ENCODE measurements around the gene CRELD2. TPM values are rescaled to one million over a fixed set of nuclear protein-coding genes. Genes with fewer than 3 reads are reported as not detected.

CRELD2 gene
- total RNA-seq, 1 donor from 2014 or later: 24.9 TPM

GRCh38 chr22:49968831-49969661 lies 50.6 kb downstream of the CRELD2 start:
- Mint-ChIP-seq H3K27ac (ENCODE audit: unreplicated experiment) (no peak overlapping the region), H3K4me1 (ENCODE audit: low read depth, unreplicated experiment) (peaks cover 8% of the 10 kb centered on the region), H3K9me3 (ENCODE audit: unreplicated experiment) (peaks cover 4% of the 10 kb centered on the region), H3K36me3 (ENCODE audit: unreplicated experiment) (no peaks in the 10 kb centered on the region), H3K27me3 (ENCODE audit: unreplicated experiment) (peaks cover 14% of the 10 kb centered on the region), H3K4me3 (ENCODE audit: unreplicated experiment) (no peak overlapping the region)
- no peak for TF ChIP-seq CTCF (IDR thresholded peaks at IDR 0.05; ENCODE audit: partially characterized antibody, unreplicated experiment)
- DNase-seq: peak; percentile 14

DNA sequence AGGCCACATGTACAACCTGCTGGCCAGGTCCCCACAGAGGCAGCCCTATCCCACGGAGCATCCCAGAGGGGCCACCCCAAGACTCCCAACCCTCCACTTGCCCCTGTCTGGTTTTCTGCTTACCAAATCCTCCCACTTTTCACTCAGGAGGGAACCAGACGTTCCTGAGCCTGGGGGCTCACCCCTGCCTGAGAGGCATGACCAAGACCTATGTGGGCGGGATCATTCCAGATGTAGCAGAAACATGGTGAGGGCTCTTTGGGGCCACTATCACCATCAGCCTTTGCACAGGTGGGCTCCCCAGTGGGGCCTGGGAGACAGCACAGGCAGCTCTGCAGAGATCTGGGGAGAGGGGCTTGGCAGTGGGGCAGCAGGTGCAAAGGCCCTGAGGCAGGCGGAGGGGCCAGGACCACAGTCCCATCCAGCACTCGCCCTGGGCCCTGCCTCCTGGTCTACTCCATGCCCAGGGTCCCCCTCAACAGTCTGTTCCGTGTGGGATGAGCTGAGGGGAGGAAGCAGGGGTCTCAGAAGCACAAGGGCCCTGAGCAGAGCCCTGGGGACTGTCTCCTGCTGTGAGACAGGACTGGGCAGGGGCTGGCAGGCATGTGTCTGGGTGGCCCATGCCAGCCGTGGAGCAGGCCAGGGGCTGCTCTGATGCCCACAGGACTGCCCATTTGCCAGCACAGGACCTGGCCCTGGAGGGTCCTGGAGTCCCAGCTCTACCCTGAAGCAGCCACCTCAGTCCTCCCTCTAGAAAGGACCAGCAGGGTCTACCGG lies 51.5 kb downstream of the CRELD2 start:
- H3K9me3 Mint-ChIP-seq (ENCODE audit: unreplicated experiment): peaks cover 4% of the 10 kb centered on the region
- no peak for TF ChIP-seq CTCF (IDR thresholded peaks at IDR 0.05; ENCODE audit: partially characterized antibody, unreplicated experiment)
- H3K27ac Mint-ChIP-seq (ENCODE audit: unreplicated experiment): no peak overlapping the region
- H3K4me3 Mint-ChIP-seq (ENCODE audit: unreplicated experiment): peak overlapping the region; percentile 61
- H3K4me1 Mint-ChIP-seq (ENCODE audit: low read depth, unreplicated experiment): peaks cover 8% of the 10 kb centered on the region
- H3K36me3 Mint-ChIP-seq (ENCODE audit: unreplicated experiment): no peaks in the 10 kb centered on the region
- DNase-seq: peak; percentile 11
- H3K27me3 Mint-ChIP-seq (ENCODE audit: unreplicated experiment): peaks cover 12% of the 10 kb centered on the region

- peaks cover 8% of the 10 kb centered on the region for H3K4me1 Mint-ChIP-seq (ENCODE audit: low read depth, unreplicated experiment)
- no peak for TF ChIP-seq CTCF (IDR thresholded peaks at IDR 0.05; ENCODE audit: partially characterized antibody, unreplicated experiment)
- peak overlapping the region; percentile 69 for H3K27ac Mint-ChIP-seq (ENCODE audit: unreplicated experiment)
- peak overlapping the region; percentile 61 for H3K4me3 Mint-ChIP-seq (ENCODE audit: unreplicated experiment)
- peaks cover 12% of the 10 kb centered on the region for H3K27me3 Mint-ChIP-seq (ENCODE audit: unreplicated experiment)
- peak; percentile 75 for DNase-seq
- H3K9me3 Mint-ChIP-seq (ENCODE audit: unreplicated experiment): peaks cover 9% of the 10 kb centered on the region
- H3K36me3 Mint-ChIP-seq (ENCODE audit: unreplicated experiment): peaks cover 3% of the 10 kb centered on the region
These were observed 52.2 kb downstream of the CRELD2 start for GRCh38 chr22:49970528-49971231.

- H3K36me3 Mint-ChIP-seq (ENCODE audit: unreplicated experiment): peaks cover 4% of the 10 kb centered on the region
- H3K9me3 Mint-ChIP-seq (ENCODE audit: unreplicated experiment): peaks cover 9% of the 10 kb centered on the region
- H3K4me3 Mint-ChIP-seq (ENCODE audit: unreplicated experiment): peak overlapping the region; percentile 61
- H3K27ac Mint-ChIP-seq (ENCODE audit: unreplicated experiment): no peak overlapping the region
- no peak for TF ChIP-seq CTCF (IDR thresholded peaks at IDR 0.05; ENCODE audit: partially characterized antibody, unreplicated experiment)
- peaks cover 12% of the 10 kb centered on the region for H3K27me3 Mint-ChIP-seq (ENCODE audit: unreplicated experiment)
- peak; percentile 50 for DNase-seq
- peaks cover 8% of the 10 kb centered on the region for H3K4me1 Mint-ChIP-seq (ENCODE audit: low read depth, unreplicated experiment)
These were observed 53.1 kb downstream of the CRELD2 start for GRCh38 chr22:49971232-49972162.
